Liver (tissue), 9 donors: Measurements from ENCODE around the gene SYCP3. TPM values are rescaled to one million over a fixed set of nuclear protein-coding genes. Genes with fewer than 3 reads are reported as not detected.

Source experiments
- DNase-seq: peaks from one replicate; pipeline ENCODE4 v3.0.0-alpha.2; 2017; ENCODE audit warnings: low spot score
- H3K27ac ChIP-seq, 2 donors: one replicate each; pipeline ENCODE4 v1.7.0; 2013; ENCODE audit warnings: inconsistent platforms in 2 of 2, low read length in 2 of 2, control low read depth in 1 of 2, low read depth in 1 of 2, mild to moderate bottlenecking in 1 of 2
- H3K27me3 ChIP-seq, 4 donors: one replicate each; pipeline versions ENCODE4 v1.6.1 to v1.7.0; 2013; ENCODE audit warnings: low read length in 3 of 4, inconsistent platforms in 1 of 4, mild to moderate bottlenecking in 1 of 4, moderate library complexity in 1 of 4; ENCODE audit not compliant: control insufficient read depth in 4 of 4, insufficient read depth in 4 of 4
- H3K36me3 ChIP-seq, 4 donors: one replicate each; pipeline versions ENCODE4 v1.6.1 to v1.7.0; 2013; ENCODE audit warnings: low read length in 3 of 4, mild to moderate bottlenecking in 3 of 4, low read depth in 1 of 4, moderate library complexity in 1 of 4; ENCODE audit not compliant: control insufficient read depth in 4 of 4, insufficient read depth in 3 of 4
- H3K4me1 ChIP-seq, 4 donors: one replicate each; pipeline versions ENCODE4 v1.6.1 to v1.7.0; 2013; ENCODE audit warnings: low read length in 3 of 4, mild to moderate bottlenecking in 3 of 4, moderate library complexity in 1 of 4; ENCODE audit not compliant: control insufficient read depth in 4 of 4, insufficient read depth in 4 of 4
- H3K4me3 ChIP-seq, 3 donors: one replicate each; pipeline versions ENCODE4 v1.6.1 to v1.7.0; 2013; ENCODE audit warnings: low read length in 3 of 3, control low read depth in 1 of 3, low read depth in 1 of 3, mild to moderate bottlenecking in 1 of 3
- H3K9ac ChIP-seq, 2 donors: one replicate each; pipeline ENCODE4 v1.7.0; 2013; ENCODE audit warnings: low read length in 2 of 2, mild to moderate bottlenecking in 2 of 2, moderate library complexity in 2 of 2, control low read depth in 1 of 2, low read depth in 1 of 2
- H3K9me3 ChIP-seq, 4 donors: one replicate each; pipeline versions ENCODE4 v1.6.1 to v1.7.0; 2013; ENCODE audit warnings: low read length in 3 of 4; ENCODE audit not compliant: control insufficient read depth in 4 of 4
- EGR1 ChIP-seq, 2 donors: IDR thresholded peaks; 2 replicates each; pipeline ENCODE4 v1.6.1; 2016 to 2018; ENCODE audit warnings: antibody characterized with exemption in 2 of 2, low read depth in 2 of 2
- FOXA1 ChIP-seq: IDR thresholded peaks from 2 replicates; pipeline ENCODE4 v1.6.1; 2016; ENCODE audit warnings: antibody characterized with exemption
- FOXA2 ChIP-seq: IDR thresholded peaks from 2 replicates; pipeline ENCODE4 v1.6.1; 2016; ENCODE audit warnings: antibody characterized with exemption
- GABPA ChIP-seq, 2 donors: IDR thresholded peaks in 1 of 2; conservative IDR thresholded peaks in 1 of 2; 2 replicates each; pipeline ENCODE4 v1.6.1; 2016; ENCODE audit warnings: antibody characterized with exemption in 2 of 2, mild to moderate bottlenecking in 1 of 2, moderate library complexity in 1 of 2
- HNF4A ChIP-seq, 2 donors: conservative IDR thresholded peaks; 2 replicates each; pipeline ENCODE4 v1.6.1; 2016; ENCODE audit warnings: antibody characterized with exemption in 2 of 2, mild to moderate bottlenecking in 2 of 2
- HNF4G ChIP-seq: IDR thresholded peaks from 2 replicates; pipeline ENCODE4 v1.6.1; 2016; ENCODE audit warnings: antibody characterized with exemption
- JUND ChIP-seq, 2 donors: IDR thresholded peaks; 2 replicates each; pipeline ENCODE4 v1.6.1; 2016; ENCODE audit warnings: antibody characterized with exemption in 2 of 2
- NR2F2 ChIP-seq: IDR thresholded peaks from 2 replicates; pipeline ENCODE4 v1.6.1; 2016; ENCODE audit warnings: antibody characterized with exemption
- RAD21 ChIP-seq, 2 donors: IDR thresholded peaks; 2 replicates each; pipeline ENCODE4 v1.6.1; 2016; ENCODE audit warnings: antibody characterized with exemption in 2 of 2, mild to moderate bottlenecking in 2 of 2
- RXRA ChIP-seq, 2 donors: IDR thresholded peaks; 2 replicates each; pipeline ENCODE4 v1.6.1; 2017 to 2018; ENCODE audit warnings: antibody characterized with exemption in 2 of 2, mild to moderate bottlenecking in 1 of 2
- SP1 ChIP-seq: IDR thresholded peaks from 2 replicates; pipeline ENCODE4 v1.6.1; 2018; ENCODE audit warnings: antibody characterized with exemption, mild to moderate bottlenecking
- TAF1 ChIP-seq: conservative IDR thresholded peaks from 2 replicates; pipeline ENCODE4 v1.6.1; 2016; ENCODE audit warnings: antibody characterized with exemption, mild to moderate bottlenecking
- YY1 ChIP-seq: IDR thresholded peaks from 2 replicates; pipeline ENCODE4 v1.6.1; 2016; ENCODE audit warnings: antibody characterized with exemption, mild to moderate bottlenecking
- WGBS: extraction: QIAGEN DNeasy Blood & Tissue Kit; methylation state at CpG from one replicate; pipeline ENCODE4 v1.1.7; 2013; 5-methylcytosine and 5-hydroxymethylcytosine counted together
- polyA plus RNA-seq, 2 donors: library from polyadenylated mRNA; stranded (reverse) in 1 of 2; unstranded in 1 of 2; fragments of 200-250 nt in 1 of 2; fragments of >200 nt in 1 of 2; fragmentation: Nextera tagmentation in 1 of 2; extraction: Ambion mirVana in 1 of 2; gene quantifications; one replicate each; pipeline versions ENCODE4 v1.2.1 to v1.2.3, GENCODE V29; 2013 to 2015
- total RNA-seq, 2 donors: library from RNA; depleted of rRNA; stranded (reverse); fragments of >200 nt; gene quantifications; one replicate each; pipeline ENCODE4 v1.2.3, GENCODE V29; 2014
- TF ChIP-seq, protein P1 (sequence below): IDR thresholded peaks from 2 replicates; pipeline ENCODE4 v1.6.1; 2016; ENCODE audit warnings: antibody characterized with exemption
- TF ChIP-seq, protein P2 (sequence below): IDR thresholded peaks from 2 replicates; pipeline ENCODE4 v1.6.1; 2016; ENCODE audit warnings: antibody characterized with exemption
- TF ChIP-seq, protein P3 (sequence below): IDR thresholded peaks from 2 replicates; pipeline ENCODE4 v1.6.1; 2016; ENCODE audit warnings: antibody characterized with exemption
- TF ChIP-seq, protein P4 (sequence below): fragments of 150-350 bp; IDR thresholded peaks from 2 replicates; pipeline ENCODE4 v1.5.1; 2017; ENCODE audit warnings: improper control_type of control experiment, low read depth, low read length; ENCODE audit not compliant: missing input control
- TF ChIP-seq, protein P5 (sequence below): IDR thresholded peaks from 2 replicates; pipeline ENCODE4 v1.6.1; 2016; ENCODE audit warnings: antibody characterized with exemption, mild to moderate bottlenecking
- donor health status: healthy.
- donor health status: healthy.
- donor health status: healthy.
- donor health status: healthy.
- donor health status: healthy.

Gene SYCP3
- total and polyA plus RNA-seq, 4 donors = 0.17 to 3.0 TPM; not detected in 2

DNA sequence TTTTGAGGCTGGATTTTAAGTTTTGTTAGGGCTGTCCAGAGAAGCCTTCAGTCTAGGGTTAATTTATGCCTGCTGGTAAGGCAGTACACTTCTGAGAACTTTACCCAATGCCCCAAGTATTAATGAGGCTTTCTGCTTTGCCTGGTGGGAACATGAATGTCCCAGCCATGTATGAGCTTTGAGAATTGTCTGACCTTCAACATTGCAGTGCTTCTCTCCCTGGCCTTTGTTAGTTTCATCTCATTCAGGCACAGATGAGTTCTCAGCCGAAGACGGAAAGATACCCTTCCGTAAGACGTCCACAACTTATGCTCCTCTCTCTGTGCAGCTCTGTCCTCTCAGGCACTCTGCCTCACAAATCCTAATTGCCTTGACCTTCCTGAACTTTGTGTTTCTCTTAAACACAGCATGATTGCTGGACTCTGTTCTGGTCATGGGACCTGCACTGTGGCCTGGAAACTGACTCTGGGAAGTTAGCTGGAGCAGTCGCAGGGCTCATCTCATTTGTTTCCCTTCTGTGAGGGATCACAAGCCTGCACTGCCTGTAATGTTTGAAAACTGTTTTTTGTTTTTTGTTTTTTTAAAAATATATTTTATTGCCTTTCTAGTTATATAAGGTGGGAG is 26.1 kb downstream of the SYCP3 start:
- Histone ChIP-seq H3K9ac (peak overlapping the region in 1 of 2 donors; percentile 76), H3K27me3 (no peaks in the 10 kb centered on the region), H3K27ac (peak overlapping the region; percentile 57 to 94), H3K4me3 (peak overlapping the region in 1 of 3 donors; percentile 45), H3K4me1 (peaks cover 4 to 55% (median 44%) of the 10 kb centered on the region in 4 donors), H3K9me3 (no peaks in the 10 kb centered on the region), H3K36me3 (no peaks in the 10 kb centered on the region)
- peak; percentile 52 for DNase-seq
- 17% methylated on average over 5 of the region's 5 CpGs for WGBS
- TF ChIP-seq, protein P1, sequence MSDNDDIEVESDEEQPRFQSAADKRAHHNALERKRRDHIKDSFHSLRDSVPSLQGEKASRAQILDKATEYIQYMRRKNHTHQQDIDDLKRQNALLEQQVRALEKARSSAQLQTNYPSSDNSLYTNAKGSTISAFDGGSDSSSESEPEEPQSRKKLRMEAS = peak; percentile 84
- TF ChIP-seq SP1 = peak; percentile 84
- TF ChIP-seq, protein P2, sequence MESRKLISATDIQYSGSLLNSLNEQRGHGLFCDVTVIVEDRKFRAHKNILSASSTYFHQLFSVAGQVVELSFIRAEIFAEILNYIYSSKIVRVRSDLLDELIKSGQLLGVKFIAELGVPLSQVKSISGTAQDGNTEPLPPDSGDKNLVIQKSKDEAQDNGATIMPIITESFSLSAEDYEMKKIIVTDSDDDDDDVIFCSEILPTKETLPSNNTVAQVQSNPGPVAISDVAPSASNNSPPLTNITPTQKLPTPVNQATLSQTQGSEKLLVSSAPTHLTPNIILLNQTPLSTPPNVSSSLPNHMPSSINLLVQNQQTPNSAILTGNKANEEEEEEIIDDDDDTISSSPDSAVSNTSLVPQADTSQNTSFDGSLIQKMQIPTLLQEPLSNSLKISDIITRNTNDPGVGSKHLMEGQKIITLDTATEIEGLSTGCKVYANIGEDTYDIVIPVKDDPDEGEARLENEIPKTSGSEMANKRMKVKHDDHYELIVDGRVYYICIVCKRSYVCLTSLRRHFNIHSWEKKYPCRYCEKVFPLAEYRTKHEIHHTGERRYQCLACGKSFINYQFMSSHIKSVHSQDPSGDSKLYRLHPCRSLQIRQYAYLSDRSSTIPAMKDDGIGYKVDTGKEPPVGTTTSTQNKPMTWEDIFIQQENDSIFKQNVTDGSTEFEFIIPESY = peak; percentile 91
- peak; percentile 76 for TF ChIP-seq YY1
- peak; percentile 66 for TF ChIP-seq FOXA1
- peak; percentile 97 for TF ChIP-seq NR2F2
- TF ChIP-seq TAF1 = peak; percentile 94
- TF ChIP-seq EGR1 (IDR thresholded peaks at IDR 0.05; ENCODE audit: low read depth in 2 of 2) = peak in 1 of 2 donors; percentile 63
- TF ChIP-seq, protein P3, sequence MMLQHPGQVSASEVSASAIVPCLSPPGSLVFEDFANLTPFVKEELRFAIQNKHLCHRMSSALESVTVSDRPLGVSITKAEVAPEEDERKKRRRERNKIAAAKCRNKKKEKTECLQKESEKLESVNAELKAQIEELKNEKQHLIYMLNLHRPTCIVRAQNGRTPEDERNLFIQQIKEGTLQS = peak; percentile 26
- peak; percentile 91 to 98 for TF ChIP-seq HNF4A (conservative IDR thresholded peaks at IDR 0.05)
- peak in 1 of 2 donors; percentile 54 for TF ChIP-seq GABPA (IDR thresholded peaks at IDR 0.05 in 1 of 2, conservative IDR thresholded peaks at IDR 0.05 in 1 of 2)
- peak; percentile 66 for TF ChIP-seq HNF4G
- TF ChIP-seq RXRA (IDR thresholded peaks at IDR 0.05) = peak; percentile 90 to 97
- peak; percentile 15 to 86 for TF ChIP-seq JUND (IDR thresholded peaks at IDR 0.05)
- TF ChIP-seq, protein P4, sequence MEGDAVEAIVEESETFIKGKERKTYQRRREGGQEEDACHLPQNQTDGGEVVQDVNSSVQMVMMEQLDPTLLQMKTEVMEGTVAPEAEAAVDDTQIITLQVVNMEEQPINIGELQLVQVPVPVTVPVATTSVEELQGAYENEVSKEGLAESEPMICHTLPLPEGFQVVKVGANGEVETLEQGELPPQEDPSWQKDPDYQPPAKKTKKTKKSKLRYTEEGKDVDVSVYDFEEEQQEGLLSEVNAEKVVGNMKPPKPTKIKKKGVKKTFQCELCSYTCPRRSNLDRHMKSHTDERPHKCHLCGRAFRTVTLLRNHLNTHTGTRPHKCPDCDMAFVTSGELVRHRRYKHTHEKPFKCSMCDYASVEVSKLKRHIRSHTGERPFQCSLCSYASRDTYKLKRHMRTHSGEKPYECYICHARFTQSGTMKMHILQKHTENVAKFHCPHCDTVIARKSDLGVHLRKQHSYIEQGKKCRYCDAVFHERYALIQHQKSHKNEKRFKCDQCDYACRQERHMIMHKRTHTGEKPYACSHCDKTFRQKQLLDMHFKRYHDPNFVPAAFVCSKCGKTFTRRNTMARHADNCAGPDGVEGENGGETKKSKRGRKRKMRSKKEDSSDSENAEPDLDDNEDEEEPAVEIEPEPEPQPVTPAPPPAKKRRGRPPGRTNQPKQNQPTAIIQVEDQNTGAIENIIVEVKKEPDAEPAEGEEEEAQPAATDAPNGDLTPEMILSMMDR = no peak
- peak; percentile 59 for TF ChIP-seq FOXA2
- TF ChIP-seq RAD21 (IDR thresholded peaks at IDR 0.05) = peak; percentile 48 to 60
- TF ChIP-seq, protein P5, sequence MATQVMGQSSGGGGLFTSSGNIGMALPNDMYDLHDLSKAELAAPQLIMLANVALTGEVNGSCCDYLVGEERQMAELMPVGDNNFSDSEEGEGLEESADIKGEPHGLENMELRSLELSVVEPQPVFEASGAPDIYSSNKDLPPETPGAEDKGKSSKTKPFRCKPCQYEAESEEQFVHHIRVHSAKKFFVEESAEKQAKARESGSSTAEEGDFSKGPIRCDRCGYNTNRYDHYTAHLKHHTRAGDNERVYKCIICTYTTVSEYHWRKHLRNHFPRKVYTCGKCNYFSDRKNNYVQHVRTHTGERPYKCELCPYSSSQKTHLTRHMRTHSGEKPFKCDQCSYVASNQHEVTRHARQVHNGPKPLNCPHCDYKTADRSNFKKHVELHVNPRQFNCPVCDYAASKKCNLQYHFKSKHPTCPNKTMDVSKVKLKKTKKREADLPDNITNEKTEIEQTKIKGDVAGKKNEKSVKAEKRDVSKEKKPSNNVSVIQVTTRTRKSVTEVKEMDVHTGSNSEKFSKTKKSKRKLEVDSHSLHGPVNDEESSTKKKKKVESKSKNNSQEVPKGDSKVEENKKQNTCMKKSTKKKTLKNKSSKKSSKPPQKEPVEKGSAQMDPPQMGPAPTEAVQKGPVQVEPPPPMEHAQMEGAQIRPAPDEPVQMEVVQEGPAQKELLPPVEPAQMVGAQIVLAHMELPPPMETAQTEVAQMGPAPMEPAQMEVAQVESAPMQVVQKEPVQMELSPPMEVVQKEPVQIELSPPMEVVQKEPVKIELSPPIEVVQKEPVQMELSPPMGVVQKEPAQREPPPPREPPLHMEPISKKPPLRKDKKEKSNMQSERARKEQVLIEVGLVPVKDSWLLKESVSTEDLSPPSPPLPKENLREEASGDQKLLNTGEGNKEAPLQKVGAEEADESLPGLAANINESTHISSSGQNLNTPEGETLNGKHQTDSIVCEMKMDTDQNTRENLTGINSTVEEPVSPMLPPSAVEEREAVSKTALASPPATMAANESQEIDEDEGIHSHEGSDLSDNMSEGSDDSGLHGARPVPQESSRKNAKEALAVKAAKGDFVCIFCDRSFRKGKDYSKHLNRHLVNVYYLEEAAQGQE = peak; percentile 93
